Naive thymus-derived CD8-positive, alpha-beta T cell (primary cell): Measurements from ENCODE around the gene RNFT2. TPM values are rescaled to one million over a fixed set of nuclear protein-coding genes. Genes with fewer than 3 reads are reported as not detected.
"Not testable (repeated sequence)": the region's sequence is repeated elsewhere in the genome, so short reads cannot be mapped to it uniquely, and the experiment has no call there.

Source experiments
- ATAC-seq, 2 donors: fragments of 150-1000 bp; cut with Tn5 transposase in 1 of 2; sonication (Bioruptor Pico), chemical (Tn5 transposase) in 1 of 2; 1 replicate in 1 of 2; 2 replicates in 1 of 2; pipeline ENCODE4 v1.10.0; 2021; ENCODE audit warnings: mild to moderate bottlenecking in 2 of 2, moderate library complexity in 2 of 2
- POLR2A ChIA-PET: fragments of 350-600 bp; sonication (Branson Sonifier 250); formaldehyde crosslinking; loops from one replicate; lab custom pipeline; 2021; ENCODE audit warnings: antibody characterized with exemption; lab: Charles Lee
- DNase-seq, 10 donors: peaks; one replicate each; pipeline versions ENCODE4 v3.0.0 to v3.0.0-alpha.2; 2020 to 2022
- H3K27ac Mint-ChIP-seq, 10 donors: one replicate each; pipeline ENCODE4 v1.8.0; 2020 to 2022; ENCODE audit warnings: mild to moderate bottlenecking in 10 of 10, mixed read lengths in 10 of 10, moderate library complexity in 4 of 10, inconsistent platforms in 1 of 10
- H3K27me3 Mint-ChIP-seq, 5 donors: one replicate each; pipeline ENCODE4 v1.8.0; 2021 to 2022; ENCODE audit warnings: mixed read lengths in 5 of 5
- H3K36me3 Mint-ChIP-seq, 3 donors: one replicate each; pipeline ENCODE4 v1.8.0; 2020 to 2022; ENCODE audit warnings: mixed read lengths in 3 of 3, mild to moderate bottlenecking in 2 of 3, inconsistent platforms in 1 of 3
- H3K4me1 Mint-ChIP-seq, 4 donors: one replicate each; pipeline ENCODE4 v1.8.0; 2021 to 2022; ENCODE audit warnings: mixed read lengths in 4 of 4
- H3K4me3 Mint-ChIP-seq, 10 donors: one replicate each; pipeline ENCODE4 v1.8.0; 2020 to 2022; ENCODE audit warnings: mild to moderate bottlenecking in 10 of 10, mixed read lengths in 10 of 10, moderate library complexity in 6 of 10, inconsistent platforms in 1 of 10
- H3K9me3 Mint-ChIP-seq, 9 donors: one replicate each; pipeline ENCODE4 v1.8.0; 2020 to 2022; ENCODE audit warnings: mixed read lengths in 9 of 9, mild to moderate bottlenecking in 3 of 9, inconsistent platforms in 1 of 9, moderate library complexity in 1 of 9
- polyA plus RNA-seq, 3 donors: library from polyadenylated mRNA; unstranded; fragments of 300-500 nt; fragmentation: Illumina TruSeq; gene quantifications; one replicate each; pipeline ENCODE4 v1.2.3, GENCODE V29; 2021
- total RNA-seq, 8 experiments: library from RNA in 2 of 8; stranded (reverse) in 2 of 8; gene quantifications; one replicate each; pipeline ENCODE4 v1.2.3 and lab custom pipeline; 2021 to 2026

RNFT2 gene
- total and polyA plus RNA-seq, 5 experiments from 2014 or later: 1.9 to 7.2 (median 2.4) TPM

DNA sequence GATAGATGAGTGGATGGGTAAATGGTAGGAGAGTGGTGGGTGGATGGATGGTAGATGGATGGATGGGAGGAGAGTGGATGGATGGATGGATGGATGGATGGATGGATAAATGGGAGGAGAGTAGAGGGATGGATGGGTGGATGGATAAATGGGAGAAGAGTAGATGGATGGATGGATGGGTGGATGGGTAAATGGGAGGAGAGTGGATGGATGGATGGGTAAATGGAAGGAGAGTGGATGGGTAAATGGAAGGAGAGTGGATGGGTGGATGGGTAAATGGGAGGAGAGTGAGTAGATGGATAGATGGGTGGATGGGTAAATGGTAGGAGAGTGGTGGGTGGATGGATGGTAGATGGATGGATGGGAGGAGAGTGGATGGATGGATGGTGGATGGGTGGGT, 51.4 kb downstream of the RNFT2 start:
- H3K4me1 Mint-ChIP-seq, DNase-seq, POLR2A ChIA-PET, H3K4me3 Mint-ChIP-seq, H3K9me3 Mint-ChIP-seq, H3K27me3 Mint-ChIP-seq, ATAC-seq, H3K27ac Mint-ChIP-seq: not testable (repeated sequence)
- H3K36me3 Mint-ChIP-seq: peaks cover 5 to 30% (median 17%) of the 10 kb centered on the region in 3 donors

DNA sequence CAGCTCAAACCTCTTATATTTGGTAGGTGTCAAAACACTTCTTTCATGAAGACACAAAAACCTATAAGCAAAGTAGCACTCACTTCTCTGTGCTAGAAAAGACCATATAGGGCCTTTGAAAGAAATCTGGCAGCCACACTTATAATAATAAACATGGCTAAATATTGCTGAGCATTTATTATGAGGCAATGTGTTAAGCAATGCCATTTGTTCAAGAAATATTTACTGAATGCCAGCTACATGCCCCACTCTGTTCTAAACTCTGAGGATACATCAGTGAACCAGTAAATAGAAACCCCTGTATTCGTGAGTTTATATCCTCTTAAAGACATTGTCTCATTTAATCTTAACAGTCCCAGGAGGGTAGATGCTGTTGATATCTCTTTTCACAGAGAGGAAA, 52.0 kb downstream of the RNFT2 start:
- no peaks in the 10 kb centered on the region for H3K4me1 Mint-ChIP-seq
- DNase-seq (no peak), ATAC-seq (no peak)
- no peak overlapping the region for H3K27ac Mint-ChIP-seq
- H3K27me3 Mint-ChIP-seq: no peaks in the 10 kb centered on the region
- no peak overlapping the region for H3K4me3 Mint-ChIP-seq
- POLR2A ChIA-PET: no interaction called here
- no peaks in the 10 kb centered on the region for H3K9me3 Mint-ChIP-seq
- H3K36me3 Mint-ChIP-seq: peaks cover 5 to 26% (median 16%) of the 10 kb centered on the region in 3 donors

DNA sequence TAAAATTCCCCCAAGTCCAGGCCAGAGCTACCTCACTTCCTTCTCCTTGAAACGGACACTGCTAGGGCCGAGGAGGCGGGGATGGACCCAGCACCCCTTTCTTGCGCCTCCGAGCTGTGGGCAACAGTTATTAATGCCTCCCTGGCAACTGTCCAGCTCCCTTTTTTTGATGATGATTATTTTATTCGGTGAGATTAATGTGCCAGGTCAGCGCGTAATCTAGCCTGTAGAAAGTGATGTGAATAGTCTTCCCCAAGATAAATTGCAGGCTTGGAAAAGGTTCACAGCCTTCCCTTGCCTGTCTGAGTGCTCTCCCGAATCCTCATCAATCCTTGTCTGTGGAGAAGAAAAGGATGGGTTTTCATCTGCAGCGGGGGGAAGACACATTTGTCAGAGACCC, 54.3 kb downstream of the RNFT2 start:
- POLR2A ChIA-PET: no interaction called here
- no peak overlapping the region for H3K4me3 Mint-ChIP-seq
- peaks cover under 1 to 10% (median 4%) of the 10 kb centered on the region in 3 donors for H3K36me3 Mint-ChIP-seq
- H3K27me3 Mint-ChIP-seq: no peaks in the 10 kb centered on the region
- ATAC-seq: no peak
- H3K27ac Mint-ChIP-seq: no peak overlapping the region
- no peaks in the 10 kb centered on the region for H3K4me1 Mint-ChIP-seq
- peaks cover 0 to 7% (median 0%) of the 10 kb centered on the region in 9 donors for H3K9me3 Mint-ChIP-seq
- no peak for DNase-seq

DNA sequence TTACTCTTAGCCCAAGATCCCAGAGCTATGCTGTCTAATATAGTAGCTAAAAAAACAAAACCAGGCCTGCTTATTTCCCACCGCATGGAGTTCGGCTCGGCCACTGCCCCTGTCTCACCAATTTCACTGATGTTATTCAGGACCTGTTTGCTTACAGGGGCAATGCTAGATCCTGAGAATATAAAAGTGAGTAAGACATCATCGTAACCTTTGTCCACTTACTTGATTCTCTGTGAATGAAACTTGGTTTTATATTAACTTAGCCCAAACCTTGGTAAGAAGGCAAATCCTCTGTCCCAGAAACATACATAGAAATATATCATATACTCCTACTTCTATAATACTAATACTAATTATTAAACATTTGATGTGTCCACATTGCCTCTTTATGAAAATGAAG, 56.6 kb downstream of the RNFT2 start:
- DNase-seq: no peak
- no peak overlapping the region for H3K4me3 Mint-ChIP-seq
- no peaks in the 10 kb centered on the region for H3K4me1 Mint-ChIP-seq
- H3K36me3 Mint-ChIP-seq: peaks cover 14 to 24% (median 14%) of the 10 kb centered on the region in 3 donors
- H3K27me3 Mint-ChIP-seq: no peaks in the 10 kb centered on the region
- ATAC-seq: no peak
- H3K9me3 Mint-ChIP-seq: peaks cover 0 to 22% (median under 1%) of the 10 kb centered on the region in 9 donors
- POLR2A ChIA-PET: no interaction called here
- H3K27ac Mint-ChIP-seq: no peak overlapping the region

DNA sequence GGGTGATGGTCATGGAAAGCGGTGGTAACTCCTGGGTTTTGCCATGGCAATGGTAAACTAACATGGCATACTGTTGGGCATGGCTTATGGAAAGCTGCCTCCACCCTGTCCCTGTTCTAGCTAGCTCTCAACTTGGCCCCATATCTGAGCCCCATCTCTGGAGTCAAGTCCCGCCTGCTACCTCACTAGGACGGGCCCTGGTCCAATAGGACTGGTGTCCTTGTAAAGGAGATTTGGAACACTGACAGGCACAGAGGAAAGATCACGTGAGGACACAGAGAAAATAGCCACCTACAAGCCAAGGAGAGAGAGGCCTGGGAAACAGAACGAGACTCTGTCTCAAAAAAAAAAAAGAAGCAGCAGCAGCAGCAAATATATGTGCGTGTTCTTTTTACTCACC, 59.8 kb downstream of the RNFT2 start:
- POLR2A ChIA-PET: no interaction called here
- H3K27ac Mint-ChIP-seq: peak overlapping the region in 1 of 10 donors; percentile 30
- no peak for ATAC-seq
- H3K27me3 Mint-ChIP-seq: no peaks in the 10 kb centered on the region
- DNase-seq: no peak
- peaks cover 0 to 26% (median 4%) of the 10 kb centered on the region in 9 donors for H3K9me3 Mint-ChIP-seq
- no peak overlapping the region for H3K4me3 Mint-ChIP-seq
- peaks cover 0 to 4% (median 0%) of the 10 kb centered on the region in 4 donors for H3K4me1 Mint-ChIP-seq
- H3K36me3 Mint-ChIP-seq: peaks cover 9 to 26% (median 14%) of the 10 kb centered on the region in 3 donors

DNA sequence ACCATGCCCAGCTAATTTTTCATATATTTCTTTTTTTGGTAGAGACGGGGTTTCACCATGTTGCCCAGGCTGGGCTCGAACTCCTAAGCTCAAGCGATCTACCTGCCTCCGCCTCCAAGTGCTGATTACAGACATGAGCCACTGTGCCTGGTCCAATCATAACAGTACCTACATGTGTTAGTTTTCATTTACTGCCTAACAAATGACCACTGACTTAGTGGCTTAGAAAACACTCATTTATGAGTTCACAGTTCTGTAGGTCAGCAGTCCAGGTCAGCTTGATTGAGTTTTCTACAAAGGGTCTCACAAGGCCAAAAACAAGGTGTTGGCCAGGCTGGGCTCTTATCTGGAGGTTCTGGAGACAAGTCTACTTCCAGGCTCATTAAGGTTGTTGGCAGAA, 60.6 kb downstream of the RNFT2 start:
- Mint-ChIP-seq H3K36me3 (peaks cover 4 to 26% (median 14%) of the 10 kb centered on the region in 3 donors), H3K9me3 (peaks cover 0 to 26% (median 4%) of the 10 kb centered on the region in 9 donors), H3K27ac (no peak overlapping the region), H3K4me1 (peaks cover 0 to 8% (median 0%) of the 10 kb centered on the region in 4 donors), H3K27me3 (no peaks in the 10 kb centered on the region), H3K4me3 (no peak overlapping the region)
- no peak for ATAC-seq
- POLR2A ChIA-PET: no interaction called here
- no peak for DNase-seq

DNA sequence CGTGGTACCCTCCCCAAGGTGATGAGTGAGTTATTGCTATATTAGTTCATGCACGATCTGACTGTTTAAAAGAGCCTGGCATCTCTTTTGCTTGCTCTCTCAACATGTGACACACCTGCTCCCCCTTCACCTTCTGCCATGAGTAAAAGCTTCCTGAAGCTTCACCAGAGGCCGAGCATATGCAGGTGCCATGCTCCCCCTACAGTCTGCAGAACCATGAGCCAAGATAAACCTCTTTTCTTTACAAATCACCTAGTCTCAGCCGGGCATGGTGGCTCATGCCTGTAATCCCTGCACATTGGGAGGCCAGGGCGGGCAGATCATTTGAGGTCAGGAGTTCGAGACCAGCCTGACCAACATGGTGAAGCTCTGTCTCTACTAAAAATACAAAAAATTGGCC, 61.8 kb downstream of the RNFT2 start:
- ATAC-seq (no peak), DNase-seq (no peak)
- POLR2A ChIA-PET: no interaction called here
- Mint-ChIP-seq H3K4me1 (peaks cover 0 to 19% (median 0%) of the 10 kb centered on the region in 4 donors), H3K4me3 (no peak overlapping the region), H3K27me3 (no peaks in the 10 kb centered on the region), H3K36me3 (peaks cover 4 to 26% (median 14%) of the 10 kb centered on the region in 3 donors), H3K9me3 (peaks cover 0 to 26% (median 4%) of the 10 kb centered on the region in 9 donors), H3K27ac (peak overlapping the region in 1 of 10 donors; percentile 24)

DNA sequence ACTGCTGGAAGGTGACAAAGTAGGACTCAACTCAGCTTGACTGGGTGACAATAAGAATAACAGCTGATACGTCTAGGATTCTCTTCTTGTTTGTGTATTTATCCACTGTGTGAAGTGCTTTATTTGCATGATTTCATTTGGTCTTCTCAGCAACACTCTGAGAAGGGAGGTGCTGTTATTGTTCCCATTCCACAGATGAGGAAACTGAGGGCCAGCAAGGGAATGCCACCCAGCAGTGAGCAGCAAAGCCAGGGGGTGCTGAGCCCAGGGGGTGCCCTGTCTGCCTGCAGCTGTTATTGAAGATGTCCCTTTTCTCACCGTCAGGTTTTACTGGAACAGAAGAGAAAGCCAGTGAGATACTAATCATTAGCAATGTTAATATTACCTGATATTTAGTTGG, 62.8 kb downstream of the RNFT2 start:
- Mint-ChIP-seq H3K4me3 (no peak overlapping the region), H3K27ac (no peak overlapping the region), H3K4me1 (peaks cover 0 to 21% (median 0%) of the 10 kb centered on the region in 4 donors), H3K9me3 (peaks cover 0 to 26% (median 4%) of the 10 kb centered on the region in 9 donors), H3K36me3 (peaks cover 4 to 26% (median 14%) of the 10 kb centered on the region in 3 donors), H3K27me3 (no peaks in the 10 kb centered on the region)
- POLR2A ChIA-PET: no interaction called here
- no peak for DNase-seq
- ATAC-seq: no peak

DNA sequence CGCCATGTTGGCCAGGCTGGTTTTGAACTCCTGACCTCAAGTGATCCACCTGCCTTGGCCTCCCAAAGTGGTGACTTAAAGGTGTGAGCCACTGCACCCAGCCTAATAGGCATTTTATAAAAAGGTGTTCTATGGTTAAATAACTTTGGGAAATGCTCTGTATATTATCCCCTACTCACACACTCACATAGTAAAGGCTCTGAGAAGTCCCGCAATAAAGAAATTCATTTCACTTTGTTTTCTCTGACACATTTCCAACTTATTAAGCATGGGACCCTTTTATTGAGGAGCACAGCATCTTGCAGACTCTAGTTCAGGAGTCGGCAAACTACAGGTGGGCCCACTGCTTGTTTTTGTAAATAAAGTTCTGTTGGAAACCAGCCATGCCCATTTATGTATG, 63.9 kb downstream of the RNFT2 start:
- H3K36me3 Mint-ChIP-seq: peaks cover 4 to 26% (median 14%) of the 10 kb centered on the region in 3 donors
- ATAC-seq (no peak), DNase-seq (no peak)
- no peaks in the 10 kb centered on the region for H3K27me3 Mint-ChIP-seq
- peaks cover 0 to 22% (median 4%) of the 10 kb centered on the region in 9 donors for H3K9me3 Mint-ChIP-seq
- POLR2A ChIA-PET: no interaction called here
- H3K4me3 Mint-ChIP-seq: no peak overlapping the region
- H3K27ac Mint-ChIP-seq: peak overlapping the region in 1 of 10 donors; percentile 40
- H3K4me1 Mint-ChIP-seq: peaks cover 0 to 21% (median 1%) of the 10 kb centered on the region in 4 donors

DNA sequence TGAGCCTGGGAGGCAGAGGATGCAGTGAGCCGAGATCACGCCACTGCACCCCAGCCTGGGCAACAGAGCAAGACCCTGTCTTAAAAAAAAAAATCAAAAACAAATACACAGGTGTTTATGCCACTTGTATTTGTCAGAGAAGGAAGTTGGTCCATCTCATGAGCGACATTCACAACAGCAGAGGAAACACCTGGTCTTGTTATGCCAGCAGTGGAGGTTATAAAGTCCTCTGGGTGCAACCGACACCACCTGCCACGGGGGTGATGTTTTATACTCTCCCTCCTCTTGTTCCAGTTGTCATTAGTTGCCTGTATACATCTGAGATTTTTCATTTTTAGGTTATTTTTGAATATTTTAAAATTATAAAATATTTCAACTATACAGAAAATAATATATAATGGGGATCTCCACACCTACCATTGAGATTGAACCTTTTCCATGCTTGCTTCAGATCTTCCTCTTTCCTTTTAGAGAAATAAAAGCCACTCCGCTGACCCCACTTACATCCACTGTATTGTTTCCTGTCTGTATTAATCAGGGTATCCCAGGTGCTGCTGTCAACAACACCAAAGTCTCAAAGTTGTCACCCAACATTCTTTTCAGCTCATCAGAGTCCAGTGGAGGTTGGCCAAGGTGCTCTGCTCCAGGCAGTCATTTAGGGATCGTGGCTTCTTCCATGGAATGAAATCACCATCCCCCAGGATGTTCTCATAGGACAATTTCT, 65.1 kb downstream of the RNFT2 start:
- Mint-ChIP-seq H3K4me1 (peaks cover 0 to 24% (median 1%) of the 10 kb centered on the region in 4 donors), H3K4me3 (no peak overlapping the region), H3K27me3 (no peaks in the 10 kb centered on the region), H3K36me3 (peaks cover 4 to 17% (median 6%) of the 10 kb centered on the region in 3 donors), H3K9me3 (peaks cover 0 to 14% (median 4%) of the 10 kb centered on the region in 9 donors), H3K27ac (peak overlapping the region in 3 of 10 donors; percentile 1 to 68 (median 19))
- DNase-seq (peak in 1 of 10 donors; percentile 16), ATAC-seq (no peak)
- POLR2A ChIA-PET: no interaction called here

DNA sequence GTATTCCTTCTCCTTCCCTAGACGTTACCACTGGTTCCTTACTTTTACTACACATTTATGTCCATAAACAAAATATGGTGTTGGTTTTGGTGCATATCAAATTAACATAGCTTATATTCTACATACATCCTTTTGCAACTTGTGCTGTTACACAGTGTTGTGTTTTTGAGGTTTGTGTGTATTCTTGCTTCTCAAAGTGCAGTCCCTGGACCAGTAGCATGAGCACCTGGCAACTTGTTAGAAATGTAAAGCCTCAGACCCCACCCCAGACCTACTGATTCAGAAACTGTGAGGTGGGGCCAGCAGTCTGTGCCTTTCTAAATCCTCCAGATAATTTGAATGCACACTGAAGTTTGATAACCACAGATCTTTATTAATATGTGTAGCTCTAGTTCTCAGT, 65.9 kb downstream of the RNFT2 start:
- DNase-seq (no peak), ATAC-seq (no peak)
- no peaks in the 10 kb centered on the region for H3K27me3 Mint-ChIP-seq
- POLR2A ChIA-PET: no interaction called here
- peaks cover 0 to 24% (median 1%) of the 10 kb centered on the region in 4 donors for H3K4me1 Mint-ChIP-seq
- H3K36me3 Mint-ChIP-seq: peaks cover 2 to 9% (median 3%) of the 10 kb centered on the region in 3 donors
- peaks cover 0 to 11% (median 4%) of the 10 kb centered on the region in 9 donors for H3K9me3 Mint-ChIP-seq
- peak overlapping the region in 1 of 10 donors; percentile 68 for H3K27ac Mint-ChIP-seq
- no peak overlapping the region for H3K4me3 Mint-ChIP-seq

DNA sequence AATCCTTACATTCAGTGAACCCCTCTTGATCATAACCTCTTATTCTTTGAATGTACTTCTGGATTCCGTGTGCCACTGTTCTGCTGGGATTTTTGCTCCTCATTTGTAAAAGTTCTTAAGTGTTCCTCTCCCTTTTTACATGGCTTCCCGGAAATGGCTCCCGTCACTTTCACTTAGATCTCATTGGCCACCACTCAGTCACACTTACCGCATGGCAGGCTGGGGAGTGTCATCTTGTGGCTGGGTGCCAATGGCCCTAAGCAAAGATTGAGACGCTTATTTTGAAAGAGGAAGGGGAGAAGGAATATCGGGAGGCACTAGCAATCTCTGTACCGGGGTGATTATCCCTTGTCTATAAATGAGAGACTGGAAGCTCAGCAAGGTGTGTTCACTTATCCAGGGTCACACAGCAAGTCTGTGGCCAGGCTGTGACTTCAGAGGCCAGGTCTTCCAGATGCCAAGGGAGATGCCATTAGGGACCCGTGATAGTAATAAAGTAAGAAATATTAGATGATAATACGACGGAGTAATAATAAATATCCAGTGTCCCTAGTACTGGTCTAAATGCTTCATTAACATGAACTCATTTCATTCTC, 68.8 kb downstream of the RNFT2 start:
- POLR2A ChIA-PET: interaction anchor here (1.1 kb wide), 1 partner anchor 69 kb away, joined by 3 read pairs; the partner anchor contains the start of genes RNFT2 and SPRING1
- no peaks in the 10 kb centered on the region for H3K9me3 Mint-ChIP-seq
- H3K27me3 Mint-ChIP-seq: no peaks in the 10 kb centered on the region
- ATAC-seq: no peak
- DNase-seq: no peak
- H3K4me1 Mint-ChIP-seq: peaks cover 0 to 20% (median 1%) of the 10 kb centered on the region in 4 donors
- H3K36me3 Mint-ChIP-seq: peaks cover 0 to 2% (median 0%) of the 10 kb centered on the region in 3 donors
- H3K27ac Mint-ChIP-seq: no peak overlapping the region
- no peak overlapping the region for H3K4me3 Mint-ChIP-seq

DNA sequence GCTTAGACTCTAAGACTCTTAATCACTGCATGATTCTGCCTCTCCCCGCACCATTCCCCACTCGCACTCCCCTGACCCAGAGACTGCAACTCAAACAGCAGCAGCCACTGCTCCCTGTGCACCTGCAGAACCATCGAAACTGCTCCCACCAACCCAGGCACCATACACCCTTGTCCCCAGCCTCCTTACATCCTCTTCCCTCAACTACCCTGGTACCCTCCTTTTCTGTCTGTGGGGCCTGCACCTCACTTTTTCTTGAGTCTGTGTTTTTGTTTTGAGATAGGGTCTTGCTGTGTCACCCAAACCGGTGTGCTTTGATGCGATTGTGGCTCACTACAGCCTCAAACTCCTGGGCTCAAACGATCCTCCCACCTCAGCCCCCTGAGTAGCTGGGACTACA, 69.4 kb downstream of the RNFT2 start:
- Mint-ChIP-seq H3K4me3 (no peak overlapping the region), H3K36me3 (peaks cover 0 to 2% (median 0%) of the 10 kb centered on the region in 3 donors), H3K4me1 (peaks cover 0 to 22% (median 1%) of the 10 kb centered on the region in 4 donors), H3K27me3 (no peaks in the 10 kb centered on the region), H3K9me3 (no peaks in the 10 kb centered on the region), H3K27ac (no peak overlapping the region)
- POLR2A ChIA-PET: no interaction called here
- no peak for ATAC-seq
- DNase-seq: no peak
